A673 (cell line): Measurements from ENCODE around the gene CPNE5. TPM values are rescaled to one million over a fixed set of nuclear protein-coding genes. Genes with fewer than 3 reads are reported as not detected.
A peak's percentile ranks its signal among the peaks of the same experiment; 100 is the strongest.

Source experiments
- BruUV-seq: library from RNA; stranded (reverse); fragments of 400-500 nt; replicated peaks from 2 replicates; lab custom pipeline; 2021; lab: Mats Ljungman, UMichigan
- CTCF ChIA-PET: fragments of 300-600 bp; sonication (Branson Sonifier 250); formaldehyde crosslinking; loops from one replicate; lab custom pipeline; 2022; ENCODE audit warnings: antibody characterized with exemption; lab: Charles Lee
- POLR2A ChIA-PET: fragments of 300-600 bp; sonication (Branson Sonifier 250); formaldehyde crosslinking; loops from one replicate; lab custom pipeline; 2022; ENCODE audit warnings: antibody characterized with exemption; ENCODE audit not compliant: low non-redundant PET; lab: Charles Lee
- DNase-seq: peaks from one replicate; pipeline ENCODE4 v3.0.0-alpha.2; 2015; ENCODE audit warnings: low spot score
- H3K27ac ChIP-seq: fragments of 200-600 bp; sonication (generic); 2 replicates; pipeline ENCODE4 v1.5.1; 2016; ENCODE audit warnings: mixed run types, low read depth, mild to moderate bottlenecking, mixed read lengths, antibody characterized with exemption, low read length; ENCODE audit not compliant: poor library complexity, severe bottlenecking
- H3K27me3 ChIP-seq: fragments of 200-600 bp; sonication (generic); replicated peaks from 2 replicates; pipeline ENCODE4 v1.6.1; 2017; ENCODE audit warnings: mixed run types, low read depth, mild to moderate bottlenecking, mixed read lengths, antibody characterized with exemption, low read length; ENCODE audit not compliant: insufficient read depth, poor library complexity
- H3K36me3 ChIP-seq: fragments of 200-600 bp; sonication (generic); 2 replicates; pipeline ENCODE4 v1.6.1; 2016; ENCODE audit warnings: mixed run types, mild to moderate bottlenecking, mixed read lengths, antibody characterized with exemption, low read length; ENCODE audit not compliant: insufficient read depth, poor library complexity, severe bottlenecking
- H3K4me1 ChIP-seq: fragments of 200-600 bp; sonication (generic); 2 replicates; pipeline ENCODE4 v1.6.1; 2017; ENCODE audit warnings: mixed run types, mild to moderate bottlenecking, mixed read lengths, antibody characterized with exemption, low read length; ENCODE audit not compliant: insufficient read depth, poor library complexity, severe bottlenecking
- H3K4me3 ChIP-seq: fragments of 200-600 bp; sonication (generic); 2 replicates; pipeline ENCODE4 v1.5.1; 2016; ENCODE audit warnings: low read depth, mixed run types, mild to moderate bottlenecking, mixed read lengths, low read length; ENCODE audit not compliant: poor library complexity, severe bottlenecking
- H3K9me3 ChIP-seq: fragments of 200-600 bp; sonication (generic); 2 replicates; pipeline ENCODE4 v1.6.1; 2016; ENCODE audit warnings: mixed run types, low read depth, mild to moderate bottlenecking, mixed read lengths, antibody characterized with exemption, low read length; ENCODE audit not compliant: poor library complexity, severe bottlenecking
- EZH2 ChIP-seq: fragments of 200-600 bp; sonication (generic); IDR thresholded peaks from 2 replicates; pipeline ENCODE4 v1.6.1; 2017; ENCODE audit warnings: borderline replicate concordance, low read depth, mild to moderate bottlenecking, mixed read lengths, antibody characterized with exemption, low read length; ENCODE audit not compliant: poor library complexity, severe bottlenecking
- intact Hi-C: fragments of 100-400 bp; cut with micrococcal nuclease; formaldehyde crosslinking; loops from one replicate; pipeline ENCODE4 v1.10.0; 2022; ENCODE audit not compliant: unreplicated experiment
- total RNA-seq: library from RNA; stranded (reverse); gene quantifications from 2 replicates; pipeline ENCODE4 v1.2.3, GENCODE V29; 2021
- TF ChIP-seq, protein P1 (sequence below): fragments of 300-800, 200-600 bp; sonication (generic); conservative IDR thresholded peaks from 2 replicates; pipeline ENCODE4 v1.5.1; 2017; ENCODE audit warnings: low read depth, mild to moderate bottlenecking, antibody characterized with exemption, low read length, moderate library complexity, mixed read lengths

The CPNE5 gene
- total RNA-seq, 1 experiment from 2014 or later = 0.13 TPM

- Histone ChIP-seq H3K36me3 (no peaks in the 10 kb centered on the region), H3K27me3 (no peaks in the 10 kb centered on the region), H3K27ac (no peak overlapping the region), H3K4me3 (peak overlapping the region; percentile 72), H3K9me3 (no peaks in the 10 kb centered on the region), H3K4me1 (peaks cover 6% of the 10 kb centered on the region)
- POLR2A ChIA-PET = no interaction called here
- DNase-seq = no peak
- no TSS peak for BruUV-seq
- TF ChIP-seq, protein P1, sequence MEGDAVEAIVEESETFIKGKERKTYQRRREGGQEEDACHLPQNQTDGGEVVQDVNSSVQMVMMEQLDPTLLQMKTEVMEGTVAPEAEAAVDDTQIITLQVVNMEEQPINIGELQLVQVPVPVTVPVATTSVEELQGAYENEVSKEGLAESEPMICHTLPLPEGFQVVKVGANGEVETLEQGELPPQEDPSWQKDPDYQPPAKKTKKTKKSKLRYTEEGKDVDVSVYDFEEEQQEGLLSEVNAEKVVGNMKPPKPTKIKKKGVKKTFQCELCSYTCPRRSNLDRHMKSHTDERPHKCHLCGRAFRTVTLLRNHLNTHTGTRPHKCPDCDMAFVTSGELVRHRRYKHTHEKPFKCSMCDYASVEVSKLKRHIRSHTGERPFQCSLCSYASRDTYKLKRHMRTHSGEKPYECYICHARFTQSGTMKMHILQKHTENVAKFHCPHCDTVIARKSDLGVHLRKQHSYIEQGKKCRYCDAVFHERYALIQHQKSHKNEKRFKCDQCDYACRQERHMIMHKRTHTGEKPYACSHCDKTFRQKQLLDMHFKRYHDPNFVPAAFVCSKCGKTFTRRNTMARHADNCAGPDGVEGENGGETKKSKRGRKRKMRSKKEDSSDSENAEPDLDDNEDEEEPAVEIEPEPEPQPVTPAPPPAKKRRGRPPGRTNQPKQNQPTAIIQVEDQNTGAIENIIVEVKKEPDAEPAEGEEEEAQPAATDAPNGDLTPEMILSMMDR = no peak
- TF ChIP-seq EZH2 = no peak
- CTCF ChIA-PET = no interaction called here
- intact Hi-C loops = loop anchor here (10.0 kb wide), 2 partner anchors 288 to 328 kb away; partner anchors contain the start of gene PIM1
These were observed 47.8 kb upstream of the CPNE5 start for GRCh38 chr6:36886950-36887618.

GRCh38 chr6:36885461-36886401 is 46.5 kb upstream of the CPNE5 start, which contains the start of gene C6orf89:
Gene C6orf89 (plus strand): TSS chr6:36885952. CDS start chr6:36899445, 13,493 bp downstream.
- TSS peak; percentile 65 for BruUV-seq
- H3K4me1 ChIP-seq = peaks cover 6% of the 10 kb centered on the region
- H3K4me3 ChIP-seq = peak within 1 kb of the TSS; percentile 72
- H3K27me3 ChIP-seq = no peaks in the 10 kb centered on the region
- H3K36me3 ChIP-seq = no peaks in the 10 kb centered on the region
- intact Hi-C loops = loop anchor here (1.0 to 10.0 kb wide), 5 partner anchors 10 to 329 kb away; partner anchors contain the start of genes MTCH1 and PIM1
- DNase-seq = peak; percentile 99
- ChIA-PET CTCF (interaction anchor here (0.8 to 1.5 kb wide), 3 partner anchors 11 to 325 kb away, joined by 3 to 12 read pairs (median 12); partner anchors contain the start of gene PPIL1), POLR2A (interaction anchor here (0.6 kb wide), 1 partner anchor 106 kb away, joined by 3 read pairs; no protein-coding TSS in a partner anchor)
- TF ChIP-seq, protein P1 = peak; percentile 88
- no peak for TF ChIP-seq EZH2
- H3K27ac ChIP-seq = peak within 1 kb of the TSS; percentile 88
- no peaks in the 10 kb centered on the region for H3K9me3 ChIP-seq

DNA sequence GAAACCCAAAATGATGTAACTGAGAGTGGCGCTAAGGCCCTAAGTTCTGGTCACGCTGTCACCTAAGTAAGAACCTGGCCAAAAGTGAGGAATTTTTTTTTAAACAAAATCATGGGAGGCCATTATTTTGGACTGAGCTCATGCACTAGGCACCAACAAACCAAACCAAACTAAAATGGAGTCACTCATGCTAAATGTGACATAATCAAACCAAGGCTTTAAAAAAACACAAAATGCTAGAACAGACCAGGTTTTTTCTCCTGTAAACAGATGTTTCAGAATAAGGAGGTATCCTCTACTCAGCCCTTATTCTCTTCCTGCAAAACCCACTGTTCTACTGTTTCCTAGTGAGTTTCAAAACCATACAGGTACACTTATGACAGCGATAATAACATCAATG is 45.4 kb upstream of the CPNE5 start:
- ChIA-PET POLR2A (interaction anchor here (0.5 to 0.7 kb wide), 2 partner anchors 88 to 91 kb away, joined by 3 to 17 read pairs; no protein-coding TSS in a partner anchor), CTCF (interaction anchor here (0.8 to 1.5 kb wide), 2 partner anchors 133 to 326 kb away, joined by 3 to 12 read pairs; no protein-coding TSS in a partner anchor)
- intact Hi-C loops = loop anchor here (1.0 to 10.0 kb wide), 5 partner anchors 9 to 330 kb away; partner anchors contain the start of genes MTCH1 and PIM1
- H3K27ac ChIP-seq = no peak overlapping the region
- H3K27me3 ChIP-seq = no peaks in the 10 kb centered on the region
- no peak for DNase-seq
- BruUV-seq = no TSS peak
- H3K36me3 ChIP-seq = no peaks in the 10 kb centered on the region
- H3K4me3 ChIP-seq = no peak overlapping the region
- TF ChIP-seq, protein P1 = no peak
- no peak for TF ChIP-seq EZH2
- peaks cover 6% of the 10 kb centered on the region for H3K4me1 ChIP-seq
- H3K9me3 ChIP-seq = no peaks in the 10 kb centered on the region
